ENCODE results near the gene CLRN1.
A peak's percentile ranks its signal among the peaks of the same experiment; 100 is the strongest.

Gene CLRN1

GRCh38 chr3:150928234-150928633 lies 44.3 kb downstream of the CLRN1 start:
- no peak for TF ChIP-seq CTCF (IDR thresholded peaks at IDR 0.05; ENCODE audit: control insufficient read depth, insufficient read depth, low read depth, low read length, missing control alignments)
- H3K4me3 ChIP-seq (ENCODE audit: control insufficient read depth, low read depth, low read length), result no peak overlapping the region
- no peak for DNase-seq (ENCODE audit: low read depth)

DNA sequence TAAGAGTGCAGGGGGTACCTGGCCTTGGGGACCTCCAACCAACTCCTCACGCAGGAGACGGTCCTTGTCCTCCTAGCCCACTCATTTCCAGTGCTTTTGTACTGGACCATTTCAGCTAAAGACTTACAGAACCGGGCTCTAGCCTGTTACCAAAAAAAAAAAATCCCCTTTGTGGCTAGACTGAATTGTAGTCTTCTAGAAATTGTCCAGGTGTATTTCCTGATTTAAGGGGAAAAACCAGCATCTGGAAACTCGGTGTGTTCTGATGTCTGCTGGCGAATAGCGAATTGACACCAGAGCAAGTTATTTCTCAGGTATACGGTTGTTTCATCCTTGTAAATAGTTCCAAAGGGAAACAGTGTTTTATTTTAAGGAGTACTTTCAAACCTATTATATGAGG lies 46.2 kb downstream of the CLRN1 start:
- DNase-seq (ENCODE audit: low read depth), result no peak
- no peak overlapping the region for H3K4me3 ChIP-seq (ENCODE audit: control insufficient read depth, low read depth, low read length)
- TF ChIP-seq CTCF (IDR thresholded peaks at IDR 0.05; ENCODE audit: control insufficient read depth, insufficient read depth, low read depth, low read length, missing control alignments), result no peak

DNA sequence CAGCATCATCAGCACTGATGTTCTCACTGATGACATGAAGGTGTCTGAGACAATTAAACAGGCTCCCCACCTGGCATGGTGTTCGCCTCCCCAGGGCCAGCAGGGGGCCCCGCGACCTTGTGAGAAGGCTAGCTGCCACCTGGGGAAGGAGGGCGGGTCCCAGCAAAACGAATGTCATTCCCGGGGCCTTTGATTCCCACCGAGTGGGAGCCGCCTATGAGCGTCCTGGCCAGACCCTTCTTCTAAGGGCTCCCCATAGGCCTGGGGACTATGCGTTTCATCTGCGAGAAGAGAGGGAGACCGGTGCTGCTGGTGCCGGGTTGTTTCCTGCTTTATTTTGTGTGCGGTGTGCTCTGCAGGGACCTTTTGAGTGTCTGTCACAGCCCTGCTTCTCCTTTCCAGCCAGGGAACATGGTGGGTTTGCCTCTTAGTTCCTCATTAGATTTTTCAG lies 46.8 kb downstream of the CLRN1 start:
- TF ChIP-seq CTCF (IDR thresholded peaks at IDR 0.05; ENCODE audit: control insufficient read depth, insufficient read depth, low read depth, low read length, missing control alignments), result peak; percentile 63
- no peak for DNase-seq (ENCODE audit: low read depth)
- no peak overlapping the region for H3K4me3 ChIP-seq (ENCODE audit: control insufficient read depth, low read depth, low read length)

- no peak for TF ChIP-seq CTCF (IDR thresholded peaks at IDR 0.05; ENCODE audit: control insufficient read depth, insufficient read depth, low read depth, low read length, missing control alignments)
- DNase-seq (ENCODE audit: low read depth), result no peak
- no peak overlapping the region for H3K4me3 ChIP-seq (ENCODE audit: control insufficient read depth, low read depth, low read length)
Observed at GRCh38 chr3:150922611-150923010, 49.9 kb downstream of the CLRN1 start.

DNA sequence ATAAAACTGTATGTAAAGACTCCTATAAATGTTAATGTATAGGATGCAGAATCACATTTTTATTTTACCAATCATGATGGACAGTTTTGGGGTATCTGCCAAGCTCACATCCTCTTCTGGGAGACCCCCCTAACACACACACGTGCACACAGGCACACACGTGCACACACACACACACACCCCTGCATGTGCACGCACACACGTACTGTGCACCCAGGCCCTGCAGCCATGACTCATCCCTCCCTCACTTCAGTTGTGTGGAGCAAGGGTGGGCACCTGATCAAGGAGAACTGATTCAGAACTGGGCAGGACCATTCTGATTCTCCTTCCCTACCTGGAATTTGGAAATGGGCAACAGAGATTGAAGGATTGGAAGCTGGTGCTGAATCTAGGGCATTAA lies 51.3 kb downstream of the CLRN1 start:
- no peak overlapping the region for H3K4me3 ChIP-seq (ENCODE audit: control insufficient read depth, low read depth, low read length)
- no peak for TF ChIP-seq CTCF (IDR thresholded peaks at IDR 0.05; ENCODE audit: control insufficient read depth, insufficient read depth, low read depth, low read length, missing control alignments)
- DNase-seq (ENCODE audit: low read depth), result no peak

DNA sequence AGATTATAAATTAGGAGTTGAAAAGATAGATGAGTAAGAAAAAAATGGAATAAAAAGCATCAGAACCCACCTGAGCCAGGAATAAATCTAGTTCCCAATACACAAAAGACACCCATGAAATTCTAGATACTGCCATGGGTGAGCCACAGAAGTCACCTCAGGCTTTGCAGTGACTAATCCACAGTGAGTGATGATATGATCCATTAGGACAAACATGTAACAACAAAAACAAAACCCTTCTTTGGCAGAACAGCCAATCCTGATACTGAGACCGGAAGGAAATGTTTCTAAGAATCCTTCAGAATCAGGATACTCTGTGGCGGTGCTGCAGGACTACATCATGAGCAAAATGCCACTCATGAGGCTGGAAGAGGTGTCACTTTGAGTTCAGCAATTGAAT lies 52.3 kb downstream of the CLRN1 start:
- DNase-seq (ENCODE audit: low read depth), result no peak
- H3K4me3 ChIP-seq (ENCODE audit: control insufficient read depth, low read depth, low read length), result no peak overlapping the region
- no peak for TF ChIP-seq CTCF (IDR thresholded peaks at IDR 0.05; ENCODE audit: control insufficient read depth, insufficient read depth, low read depth, low read length, missing control alignments)

DNA sequence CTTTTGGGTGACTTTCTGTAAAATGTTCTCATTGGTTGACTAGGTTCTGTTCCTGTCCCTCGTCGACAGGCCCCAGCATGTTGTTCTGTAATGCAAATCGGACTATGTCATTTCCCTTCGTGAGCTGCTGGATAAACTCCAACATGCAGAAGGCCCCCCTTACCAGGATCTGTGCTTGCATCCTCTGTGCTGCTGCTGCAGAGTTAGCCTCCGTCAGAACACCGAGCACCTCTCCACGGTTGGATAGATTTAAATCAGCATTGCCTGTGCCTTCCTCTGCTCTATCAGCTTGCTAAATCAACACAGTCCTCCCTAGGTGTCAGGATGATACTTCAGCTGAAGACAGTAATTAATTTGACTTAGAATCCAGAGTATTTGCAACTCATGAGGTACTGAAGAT lies 54.6 kb downstream of the CLRN1 start:
- H3K4me3 ChIP-seq (ENCODE audit: control insufficient read depth, low read depth, low read length), result no peak overlapping the region
- no peak for TF ChIP-seq CTCF (IDR thresholded peaks at IDR 0.05; ENCODE audit: control insufficient read depth, insufficient read depth, low read depth, low read length, missing control alignments)
- DNase-seq (ENCODE audit: low read depth), result no peak
